Measurements from ENCODE around the gene GNAO1.
A peak's percentile ranks its signal among the peaks of the same experiment; 100 is the strongest.

The GNAO1 gene

GRCh38 chr16:56269811-56270684 lies 78.8 kb downstream of the GNAO1 start:
- TF ChIP-seq, protein P1, sequence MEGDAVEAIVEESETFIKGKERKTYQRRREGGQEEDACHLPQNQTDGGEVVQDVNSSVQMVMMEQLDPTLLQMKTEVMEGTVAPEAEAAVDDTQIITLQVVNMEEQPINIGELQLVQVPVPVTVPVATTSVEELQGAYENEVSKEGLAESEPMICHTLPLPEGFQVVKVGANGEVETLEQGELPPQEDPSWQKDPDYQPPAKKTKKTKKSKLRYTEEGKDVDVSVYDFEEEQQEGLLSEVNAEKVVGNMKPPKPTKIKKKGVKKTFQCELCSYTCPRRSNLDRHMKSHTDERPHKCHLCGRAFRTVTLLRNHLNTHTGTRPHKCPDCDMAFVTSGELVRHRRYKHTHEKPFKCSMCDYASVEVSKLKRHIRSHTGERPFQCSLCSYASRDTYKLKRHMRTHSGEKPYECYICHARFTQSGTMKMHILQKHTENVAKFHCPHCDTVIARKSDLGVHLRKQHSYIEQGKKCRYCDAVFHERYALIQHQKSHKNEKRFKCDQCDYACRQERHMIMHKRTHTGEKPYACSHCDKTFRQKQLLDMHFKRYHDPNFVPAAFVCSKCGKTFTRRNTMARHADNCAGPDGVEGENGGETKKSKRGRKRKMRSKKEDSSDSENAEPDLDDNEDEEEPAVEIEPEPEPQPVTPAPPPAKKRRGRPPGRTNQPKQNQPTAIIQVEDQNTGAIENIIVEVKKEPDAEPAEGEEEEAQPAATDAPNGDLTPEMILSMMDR (IDR thresholded peaks at IDR 0.05; ENCODE audit: low read depth, low read length), result peak; percentile 35; the same call in 1 of the 2 replicates
- no peak overlapping the region for H3K4me3 ChIP-seq (ENCODE audit: low read depth, low read length)

- TF ChIP-seq, protein P1 (IDR thresholded peaks at IDR 0.05; ENCODE audit: low read depth, low read length), result no peak
- H3K4me3 ChIP-seq (ENCODE audit: low read depth, low read length), result no peak overlapping the region
Measured at GRCh38 chr16:56270828-56271227, 79.5 kb downstream of the GNAO1 start.

DNA sequence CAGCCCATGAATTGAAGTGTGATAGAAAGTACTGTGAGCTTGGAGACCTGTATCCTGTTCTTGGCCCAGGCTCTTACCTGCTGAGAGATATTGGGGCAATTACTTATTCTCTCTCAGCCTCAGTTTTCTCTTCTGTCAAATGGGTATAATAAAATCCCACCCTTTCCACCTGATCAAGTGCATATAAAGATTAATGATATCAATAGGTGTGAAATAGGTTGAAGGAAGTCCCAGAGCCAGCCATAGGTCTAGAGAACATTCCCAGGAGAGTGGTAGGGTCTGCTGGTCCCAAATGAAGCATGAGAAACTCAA lies 81.2 kb downstream of the GNAO1 start:
- no peak overlapping the region for H3K4me3 ChIP-seq (ENCODE audit: low read depth, low read length)
- TF ChIP-seq, protein P1 (IDR thresholded peaks at IDR 0.05; ENCODE audit: low read depth, low read length), result no peak

DNA sequence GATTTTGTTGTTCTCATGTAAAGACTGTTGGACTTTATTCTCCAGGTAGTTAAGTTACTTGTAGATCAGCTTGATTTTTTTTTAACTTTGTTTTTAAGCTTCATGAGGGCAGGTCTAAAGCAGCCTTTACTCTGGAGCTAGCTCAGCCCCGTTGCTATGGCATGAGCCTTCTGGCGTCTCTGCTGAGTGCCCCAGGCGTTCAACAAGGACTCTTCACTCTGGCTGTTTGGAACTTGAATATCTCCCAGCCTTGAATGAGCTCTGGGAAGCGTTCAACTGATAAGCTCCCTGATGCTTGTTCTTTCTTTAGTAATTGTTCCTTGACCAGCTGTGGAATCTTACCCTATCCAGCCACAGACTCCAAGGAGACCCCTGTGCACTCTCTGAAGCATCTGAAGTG lies 82.3 kb downstream of the GNAO1 start:
- TF ChIP-seq, protein P1 (IDR thresholded peaks at IDR 0.05; ENCODE audit: low read depth, low read length), result no peak
- no peak overlapping the region for H3K4me3 ChIP-seq (ENCODE audit: low read depth, low read length)

DNA sequence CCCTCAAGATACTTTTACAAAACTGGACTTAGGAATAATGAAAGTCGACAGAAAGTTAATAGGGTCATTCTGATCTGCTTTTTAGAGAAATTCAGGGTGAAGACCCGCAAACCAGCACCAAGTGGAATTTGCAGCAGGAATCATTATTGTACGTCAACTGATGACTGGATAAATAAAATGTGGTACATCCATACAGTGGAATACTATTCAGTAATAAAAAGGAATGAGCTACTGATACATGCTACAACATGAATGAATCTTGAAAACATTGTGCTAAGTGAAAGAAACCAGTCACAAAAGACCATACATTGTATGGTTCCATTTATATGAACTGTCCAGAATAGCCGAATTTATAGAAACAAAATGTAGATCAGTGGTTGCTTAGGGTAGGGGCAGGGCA lies 83.1 kb downstream of the GNAO1 start:
- no peak overlapping the region for H3K4me3 ChIP-seq (ENCODE audit: low read depth, low read length)
- TF ChIP-seq, protein P1 (IDR thresholded peaks at IDR 0.05; ENCODE audit: low read depth, low read length), result no peak

- no peak overlapping the region for H3K4me3 ChIP-seq (ENCODE audit: low read depth, low read length)
- TF ChIP-seq, protein P1 (IDR thresholded peaks at IDR 0.05; ENCODE audit: low read depth, low read length), result no peak
Measured at GRCh38 chr16:56275076-56275475, 83.8 kb downstream of the GNAO1 start.

DNA sequence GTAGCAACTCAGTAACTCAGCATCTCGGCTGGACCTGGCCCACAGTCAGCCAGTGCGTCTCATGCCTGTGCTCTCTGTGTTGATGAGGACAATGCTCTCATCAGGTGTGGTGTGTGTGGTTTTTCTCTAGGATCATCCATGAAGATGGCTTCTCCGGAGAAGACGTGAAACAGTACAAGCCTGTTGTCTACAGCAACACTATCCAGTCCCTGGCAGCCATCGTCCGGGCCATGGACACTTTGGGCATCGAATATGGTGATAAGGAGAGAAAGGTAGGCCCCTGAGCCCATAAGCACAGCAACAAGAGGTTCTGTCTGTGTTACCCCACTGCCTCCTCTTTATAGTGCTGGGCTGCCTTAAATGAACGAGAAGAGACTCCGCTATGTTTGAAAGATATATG lies 84.5 kb downstream of the GNAO1 start:
- TF ChIP-seq, protein P1 (IDR thresholded peaks at IDR 0.05; ENCODE audit: low read depth, low read length), result no peak

More for the DNA sequence above, 84.5 kb downstream of the GNAO1 start:
- no peak overlapping the region for H3K4me3 ChIP-seq (ENCODE audit: low read depth, low read length)
